Right lobe of liver (tissue), 4 donors: ENCODE results near the gene OR6J1.

Experiments
- CTCF ChIP-seq, 4 donors: fragments of 200-600 bp in 3 of 4; fragments of 450-650 bp in 1 of 4; IDR thresholded peaks; one replicate each; pipeline versions ENCODE4 v1.5.1 to v1.8.0; 2016 to 2022; ENCODE audit warnings: antibody characterized with exemption in 4 of 4, mild to moderate bottlenecking in 2 of 4
- POLR2A ChIP-seq: fragments of 450-650 bp; IDR thresholded peaks from one replicate; pipeline ENCODE4 v1.6.1; 2017; ENCODE audit warnings: antibody characterized with exemption, mild to moderate bottlenecking
- donor health status: DM: no; HTN: no; CAD: no.
- donor health status: DM: no; HTN: no; CAD: no.
- donor health status: DM: no; HTN: yes; CAD: no.

- no peak for TF ChIP-seq CTCF (IDR thresholded peaks at IDR 0.05)
- no peak for TF ChIP-seq POLR2A
Observed at GRCh38 chr14:22667881-22668280, 23.7 kb upstream of the OR6J1 start.
